Measurements from ENCODE around the gene ASTN2. TPM values are rescaled to one million over a fixed set of nuclear protein-coding genes. Genes with fewer than 3 reads are reported as not detected.

ASTN2 gene
- total RNA-seq, 1 donor, result 3.1 TPM

DNA sequence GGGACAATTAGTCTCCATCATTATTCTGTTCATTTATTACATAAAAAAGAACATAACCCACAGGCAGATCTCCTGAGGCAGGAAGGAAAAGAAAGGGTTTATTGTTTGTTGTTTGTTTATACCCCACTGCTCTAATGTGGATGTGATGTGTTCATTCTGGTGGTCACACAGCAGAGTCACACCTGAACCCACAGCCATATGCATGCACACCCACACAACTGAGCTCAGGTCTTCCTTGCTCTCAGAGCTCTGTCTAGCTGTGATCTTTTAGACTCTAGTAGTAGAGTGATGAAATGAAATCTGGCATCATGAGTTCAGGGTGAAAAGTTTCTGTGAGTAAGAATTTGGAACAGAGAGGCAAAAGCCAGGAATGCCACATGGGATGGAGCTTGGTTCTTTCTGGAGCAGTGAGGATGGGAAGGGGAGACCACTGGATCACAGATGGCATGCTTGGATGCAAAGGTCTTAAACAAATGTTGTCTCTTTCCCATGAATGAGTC lies 1034.3 kb downstream of the ASTN2 start:
- no peaks in the 10 kb centered on the region for H3K9me3 ChIP-seq (ENCODE audit: low read depth, low read length)
- H3K4me3 ChIP-seq (ENCODE audit: low read length), result no peak overlapping the region
- H3K4me1 ChIP-seq (ENCODE audit: insufficient read depth, low read length), result no peaks in the 10 kb centered on the region
- no peaks in the 10 kb centered on the region for H3K27me3 ChIP-seq (ENCODE audit: insufficient read depth, low read length)

DNA sequence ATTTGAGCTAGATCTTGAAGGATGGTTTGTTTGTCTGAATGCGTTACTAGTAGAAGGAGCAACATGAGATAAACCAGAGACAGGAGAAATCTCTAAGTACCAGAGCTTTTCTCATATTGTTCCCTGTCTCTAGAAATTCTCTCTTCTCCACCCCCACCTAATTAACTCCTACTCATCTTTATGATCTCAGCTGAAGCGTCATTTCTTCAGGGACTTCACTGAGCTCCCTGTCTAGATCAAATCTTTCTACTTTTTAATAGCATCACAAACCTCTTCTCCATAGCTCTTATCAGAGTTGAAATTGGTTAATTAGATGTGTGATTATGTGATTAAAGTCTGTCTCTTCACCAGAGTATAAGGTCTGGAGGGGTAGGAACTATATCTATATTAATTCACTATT lies 1035.0 kb downstream of the ASTN2 start:
- H3K4me1 ChIP-seq (ENCODE audit: insufficient read depth, low read length), result no peaks in the 10 kb centered on the region
- H3K9me3 ChIP-seq (ENCODE audit: low read depth, low read length), result no peaks in the 10 kb centered on the region
- H3K4me3 ChIP-seq (ENCODE audit: low read length), result no peak overlapping the region
- no peaks in the 10 kb centered on the region for H3K27me3 ChIP-seq (ENCODE audit: insufficient read depth, low read length)

DNA sequence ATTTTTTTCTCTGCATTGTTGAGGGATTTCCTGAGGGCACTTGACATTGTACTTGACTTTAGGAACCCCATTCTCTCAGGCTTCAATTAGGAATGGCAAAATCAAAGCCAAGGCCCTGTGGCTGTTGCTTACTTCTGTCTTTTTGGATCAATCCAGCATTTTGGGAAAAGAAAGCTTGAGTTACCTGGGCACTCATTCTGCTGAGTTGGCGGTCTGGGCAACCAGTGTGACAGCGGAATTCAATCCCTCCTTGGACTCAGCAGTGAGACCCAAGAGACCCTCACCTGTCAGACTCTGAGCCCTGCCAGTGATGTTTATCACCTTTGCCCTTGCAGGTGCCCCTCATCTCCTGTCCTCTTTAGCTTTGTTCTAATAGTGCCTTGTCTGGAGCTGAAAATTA lies 1036.0 kb downstream of the ASTN2 start:
- H3K4me1 ChIP-seq (ENCODE audit: insufficient read depth, low read length), result no peaks in the 10 kb centered on the region
- no peak overlapping the region for H3K4me3 ChIP-seq (ENCODE audit: low read length)
- H3K9me3 ChIP-seq (ENCODE audit: low read depth, low read length), result no peaks in the 10 kb centered on the region
- no peaks in the 10 kb centered on the region for H3K27me3 ChIP-seq (ENCODE audit: insufficient read depth, low read length)

DNA sequence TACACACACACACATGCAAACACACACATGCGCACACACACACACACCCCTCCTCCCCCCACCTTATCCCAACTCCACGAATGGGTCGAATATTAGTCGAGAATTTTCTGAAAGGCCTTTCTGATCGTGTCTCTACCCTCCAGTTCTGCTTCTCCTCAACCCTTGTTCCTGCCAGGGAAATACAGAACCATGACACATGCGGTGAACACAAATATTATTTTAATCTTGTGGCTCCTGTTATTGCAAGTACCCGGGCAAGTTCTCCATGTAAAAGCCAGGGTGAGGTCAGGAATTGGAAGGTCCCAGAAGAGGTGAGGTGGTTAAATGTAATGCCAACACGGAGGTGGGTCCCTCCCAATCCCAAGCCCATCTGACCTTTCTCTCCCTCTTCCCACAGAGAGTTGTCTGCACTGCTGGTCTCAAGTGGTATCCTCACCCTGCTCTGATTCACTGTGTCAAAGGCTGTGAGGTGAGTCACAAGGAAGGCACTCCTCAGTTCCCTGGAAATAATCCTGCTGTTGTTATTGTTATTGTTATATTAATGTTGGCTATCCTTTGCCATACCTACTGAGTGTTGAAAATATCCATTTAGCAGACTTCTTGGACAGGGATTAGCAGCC lies 1037.6 kb downstream of the ASTN2 start:
- no peaks in the 10 kb centered on the region for H3K4me1 ChIP-seq (ENCODE audit: insufficient read depth, low read length)
- no peaks in the 10 kb centered on the region for H3K9me3 ChIP-seq (ENCODE audit: low read depth, low read length)
- H3K27me3 ChIP-seq (ENCODE audit: insufficient read depth, low read length), result no peaks in the 10 kb centered on the region
- no peak overlapping the region for H3K4me3 ChIP-seq (ENCODE audit: low read length)

All from mononuclear cell (primary cell).